Measurements from ENCODE around the gene SULF2. TPM values are rescaled to one million over a fixed set of nuclear protein-coding genes. Genes with fewer than 3 reads are reported as not detected.

SULF2 gene
- total RNA-seq, 1 experiment from 2014 or later, result 0.69 TPM

DNA sequence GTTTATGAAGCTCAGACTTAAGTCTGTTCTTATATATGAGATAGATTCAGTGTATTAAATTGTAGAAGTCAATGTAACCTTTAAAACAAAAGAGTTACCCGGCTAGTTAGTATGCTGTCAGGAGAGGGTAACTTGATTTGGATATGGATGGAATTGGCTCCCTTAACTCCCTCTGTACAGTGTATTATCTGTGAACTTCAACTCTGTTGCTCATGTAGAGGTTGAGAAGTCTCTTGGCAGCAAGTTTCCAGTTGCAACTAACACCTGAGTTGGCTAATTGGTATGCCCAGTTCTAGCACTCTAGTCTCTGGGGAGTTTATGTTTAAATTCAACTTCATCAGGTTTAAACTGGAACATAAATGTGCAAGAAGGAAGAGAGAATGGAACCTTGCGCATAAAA is 172.6 kb downstream of the SULF2 start:
- no peak for DNase-seq (ENCODE audit: low spot score)
- Histone ChIP-seq H3K4me3 (ENCODE audit: low read depth, low read length, poor library complexity, severe bottlenecking) (no peak overlapping the region), H3K27ac (ENCODE audit: low read depth, low read length, poor library complexity, severe bottlenecking) (no peak overlapping the region), H3K36me3 (ENCODE audit: insufficient read depth, low read length, poor library complexity, severe bottlenecking) (no peaks in the 10 kb centered on the region), H3K27me3 (replicated peaks; ENCODE audit: insufficient read depth, low read depth, low read length, poor library complexity) (no peaks in the 10 kb centered on the region), H3K4me1 (ENCODE audit: insufficient read depth, low read length, poor library complexity, severe bottlenecking) (peaks cover 7% of the 10 kb centered on the region), H3K9me3 (ENCODE audit: low read depth, low read length, poor library complexity, severe bottlenecking) (no peaks in the 10 kb centered on the region)
- CTCF ChIA-PET, result no interaction called here
- BruUV-seq (replicated peaks), result no TSS peak
- TF ChIP-seq, protein P1, sequence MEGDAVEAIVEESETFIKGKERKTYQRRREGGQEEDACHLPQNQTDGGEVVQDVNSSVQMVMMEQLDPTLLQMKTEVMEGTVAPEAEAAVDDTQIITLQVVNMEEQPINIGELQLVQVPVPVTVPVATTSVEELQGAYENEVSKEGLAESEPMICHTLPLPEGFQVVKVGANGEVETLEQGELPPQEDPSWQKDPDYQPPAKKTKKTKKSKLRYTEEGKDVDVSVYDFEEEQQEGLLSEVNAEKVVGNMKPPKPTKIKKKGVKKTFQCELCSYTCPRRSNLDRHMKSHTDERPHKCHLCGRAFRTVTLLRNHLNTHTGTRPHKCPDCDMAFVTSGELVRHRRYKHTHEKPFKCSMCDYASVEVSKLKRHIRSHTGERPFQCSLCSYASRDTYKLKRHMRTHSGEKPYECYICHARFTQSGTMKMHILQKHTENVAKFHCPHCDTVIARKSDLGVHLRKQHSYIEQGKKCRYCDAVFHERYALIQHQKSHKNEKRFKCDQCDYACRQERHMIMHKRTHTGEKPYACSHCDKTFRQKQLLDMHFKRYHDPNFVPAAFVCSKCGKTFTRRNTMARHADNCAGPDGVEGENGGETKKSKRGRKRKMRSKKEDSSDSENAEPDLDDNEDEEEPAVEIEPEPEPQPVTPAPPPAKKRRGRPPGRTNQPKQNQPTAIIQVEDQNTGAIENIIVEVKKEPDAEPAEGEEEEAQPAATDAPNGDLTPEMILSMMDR (conservative IDR thresholded peaks at IDR 0.05; ENCODE audit: low read depth, low read length), result no peak
- TF ChIP-seq EZH2 (IDR thresholded peaks at IDR 0.05; ENCODE audit: borderline replicate concordance, low read depth, low read length, poor library complexity, severe bottlenecking), result no peak
- POLR2A ChIA-PET (ENCODE audit: low non-redundant PET), result no interaction called here
- intact Hi-C loops (cut with micrococcal nuclease; ENCODE audit: unreplicated experiment), result loop anchor here (10.0 kb wide), 2 partner anchors 108 to 418 kb away; partner anchors contain the start of gene NCOA3

DNA sequence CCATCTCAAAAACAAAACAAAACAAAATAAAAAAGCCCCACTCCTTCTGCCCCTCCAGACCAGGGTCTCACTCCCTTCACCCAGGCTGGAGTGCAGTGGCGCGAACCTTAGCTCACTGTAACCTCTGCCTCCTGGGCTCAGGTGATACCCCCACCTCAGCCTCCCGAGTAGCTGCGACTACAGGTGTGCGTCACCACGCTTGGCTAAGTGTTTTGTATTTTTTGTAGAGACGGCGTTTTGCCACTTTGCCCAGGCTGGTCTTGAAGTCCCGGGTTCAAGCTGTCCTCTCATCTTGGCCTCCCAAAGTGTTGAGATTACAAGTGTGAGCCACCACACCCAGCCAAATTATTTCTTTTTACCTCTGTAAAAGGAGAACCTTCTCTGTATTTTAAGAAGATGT is 173.5 kb downstream of the SULF2 start:
- no peak overlapping the region for H3K4me3 ChIP-seq (ENCODE audit: low read depth, low read length, poor library complexity, severe bottlenecking)
- ChIA-PET POLR2A (ENCODE audit: low non-redundant PET) (no interaction called here), CTCF (no interaction called here)
- BruUV-seq (replicated peaks), result no TSS peak
- no peak overlapping the region for H3K27ac ChIP-seq (ENCODE audit: low read depth, low read length, poor library complexity, severe bottlenecking)
- no peaks in the 10 kb centered on the region for H3K36me3 ChIP-seq (ENCODE audit: insufficient read depth, low read length, poor library complexity, severe bottlenecking)
- TF ChIP-seq, protein P1 (conservative IDR thresholded peaks at IDR 0.05; ENCODE audit: low read depth, low read length), result no peak
- TF ChIP-seq EZH2 (IDR thresholded peaks at IDR 0.05; ENCODE audit: borderline replicate concordance, low read depth, low read length, poor library complexity, severe bottlenecking), result no peak
- peaks cover 10% of the 10 kb centered on the region for H3K4me1 ChIP-seq (ENCODE audit: insufficient read depth, low read length, poor library complexity, severe bottlenecking)
- H3K27me3 ChIP-seq (replicated peaks; ENCODE audit: insufficient read depth, low read depth, low read length, poor library complexity), result no peaks in the 10 kb centered on the region
- no peaks in the 10 kb centered on the region for H3K9me3 ChIP-seq (ENCODE audit: low read depth, low read length, poor library complexity, severe bottlenecking)
- intact Hi-C loops (cut with micrococcal nuclease; ENCODE audit: unreplicated experiment), result loop anchor here (10.0 kb wide), 2 partner anchors 107 to 417 kb away; partner anchors contain the start of gene NCOA3
- DNase-seq (ENCODE audit: low spot score), result no peak

DNA sequence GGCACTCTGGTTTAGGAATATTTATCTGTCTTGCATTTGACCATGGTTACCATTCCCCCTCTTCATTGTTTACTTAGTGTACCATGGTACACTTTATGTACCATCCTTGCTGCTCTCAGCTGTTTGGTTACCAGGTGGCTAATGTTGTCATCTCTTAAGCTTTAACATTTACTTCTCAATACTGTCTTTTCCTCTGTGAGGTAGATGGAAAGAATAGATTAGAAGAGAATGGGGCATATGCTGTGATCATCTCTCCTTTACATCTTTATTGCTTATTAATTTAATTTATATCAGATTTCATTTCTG is 174.4 kb downstream of the SULF2 start:
- no peak for DNase-seq (ENCODE audit: low spot score)
- no TSS peak for BruUV-seq (replicated peaks)
- Histone ChIP-seq H3K27ac (ENCODE audit: low read depth, low read length, poor library complexity, severe bottlenecking) (no peak overlapping the region), H3K36me3 (ENCODE audit: insufficient read depth, low read length, poor library complexity, severe bottlenecking) (no peaks in the 10 kb centered on the region), H3K9me3 (ENCODE audit: low read depth, low read length, poor library complexity, severe bottlenecking) (no peaks in the 10 kb centered on the region), H3K4me3 (ENCODE audit: low read depth, low read length, poor library complexity, severe bottlenecking) (no peak overlapping the region), H3K27me3 (replicated peaks; ENCODE audit: insufficient read depth, low read depth, low read length, poor library complexity) (no peaks in the 10 kb centered on the region), H3K4me1 (ENCODE audit: insufficient read depth, low read length, poor library complexity, severe bottlenecking) (peaks cover 19% of the 10 kb centered on the region)
- CTCF ChIA-PET, result no interaction called here
- POLR2A ChIA-PET (ENCODE audit: low non-redundant PET), result no interaction called here
- TF ChIP-seq, protein P1 (conservative IDR thresholded peaks at IDR 0.05; ENCODE audit: low read depth, low read length), result no peak
- no peak for TF ChIP-seq EZH2 (IDR thresholded peaks at IDR 0.05; ENCODE audit: borderline replicate concordance, low read depth, low read length, poor library complexity, severe bottlenecking)
- intact Hi-C loops (cut with micrococcal nuclease; ENCODE audit: unreplicated experiment), result loop anchor here (10.0 kb wide), 2 partner anchors 106 to 416 kb away; partner anchors contain the start of gene NCOA3
